Stimulated activated CD4-positive, alpha-beta T cell treated with anti-CD3 and anti-CD28 coated beads, Interleukin-1b, Interleukin-23, amount 100 ng/mL, for 48 hours (primary cell): ENCODE measurements around the gene GRIK1.
A peak's percentile ranks its signal among the peaks of the same experiment; 100 is the strongest.

Experiments used
- DNase-seq: peaks from one replicate; pipeline ENCODE4 v3.0.0-alpha.2; 2020

GRIK1 gene

DNA sequence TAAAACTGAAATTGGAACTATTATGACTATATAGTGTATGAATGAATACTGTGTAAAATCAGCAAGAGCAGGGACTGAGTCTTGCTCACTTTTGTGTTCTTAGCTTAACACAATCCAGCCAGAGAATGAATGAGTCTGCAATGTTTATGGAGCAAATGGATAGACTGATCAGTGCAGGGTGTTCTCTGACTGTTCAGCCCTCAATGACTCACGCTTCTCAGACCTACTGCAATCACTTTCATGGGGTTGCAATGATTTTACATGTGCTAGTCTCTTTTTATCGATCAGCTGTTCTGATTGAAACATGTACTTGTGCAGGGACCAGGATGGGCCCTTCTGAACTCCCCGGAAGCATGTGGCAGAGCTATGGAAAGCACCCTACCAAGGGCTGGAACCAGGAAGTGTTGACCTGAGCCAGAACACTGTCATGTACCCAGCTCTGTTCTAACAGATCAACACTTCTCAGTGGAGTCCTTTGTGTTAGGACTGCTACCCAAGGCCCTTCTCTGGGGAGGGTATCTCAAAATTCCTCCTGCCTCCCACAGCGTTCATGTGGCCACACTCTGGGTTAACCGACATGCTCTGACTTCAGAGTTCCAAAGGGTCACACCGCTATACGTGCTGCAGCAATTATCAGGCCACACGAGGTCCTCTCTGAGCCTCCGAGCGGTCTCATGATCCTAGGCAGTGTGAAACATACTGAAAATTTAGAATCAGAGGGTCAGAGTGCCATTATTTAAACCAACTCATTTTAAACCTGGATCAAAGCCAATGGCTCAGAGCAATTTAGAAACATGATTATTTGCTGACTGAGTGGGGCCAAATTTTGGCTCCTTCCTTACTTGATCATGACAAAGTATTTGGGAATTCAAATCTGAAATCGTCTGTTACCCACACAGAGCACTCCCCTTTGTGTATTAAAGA, 35.2 kb downstream of the GRIK1 start:
- no peak for DNase-seq

DNA sequence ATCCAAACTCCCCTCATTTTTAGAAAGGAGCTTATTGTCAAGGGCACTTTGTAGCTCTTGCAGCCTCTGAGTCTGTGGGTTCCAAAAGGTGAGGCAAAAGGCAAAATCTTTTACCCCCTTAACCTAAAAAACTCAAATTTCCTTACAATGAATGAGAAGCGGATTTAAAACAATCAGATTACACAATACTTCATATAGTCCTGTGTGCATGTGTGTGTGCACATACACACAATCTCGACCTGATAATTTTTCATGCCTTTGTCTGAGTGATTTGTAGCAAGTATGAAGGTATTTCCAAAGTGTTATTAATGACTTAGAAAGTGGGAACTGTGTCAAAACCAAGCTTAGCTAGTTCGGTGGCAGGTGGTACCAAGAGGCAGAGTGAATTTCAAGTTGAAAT, 42.9 kb downstream of the GRIK1 start:
- no peak for DNase-seq

DNA sequence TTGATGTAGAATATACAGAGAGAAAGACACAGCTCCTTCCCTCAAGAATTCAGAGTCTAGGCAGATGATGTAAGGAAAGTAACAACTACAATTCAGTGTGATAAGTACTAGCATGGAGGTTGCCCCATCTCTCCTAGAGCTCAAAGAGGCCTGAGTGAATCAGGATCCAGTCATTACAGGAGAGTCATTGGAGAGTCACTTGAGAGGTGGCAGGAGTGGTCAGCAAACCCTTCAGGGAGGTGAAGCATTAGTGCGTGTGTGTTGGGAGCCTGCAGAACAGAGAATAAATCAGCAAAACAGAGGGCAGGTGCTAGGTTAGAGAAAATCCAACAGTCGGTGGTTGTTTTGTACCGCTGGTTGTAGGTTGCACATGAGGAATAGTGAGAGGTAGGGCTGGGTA, 46.1 kb downstream of the GRIK1 start:
- no peak for DNase-seq

DNA sequence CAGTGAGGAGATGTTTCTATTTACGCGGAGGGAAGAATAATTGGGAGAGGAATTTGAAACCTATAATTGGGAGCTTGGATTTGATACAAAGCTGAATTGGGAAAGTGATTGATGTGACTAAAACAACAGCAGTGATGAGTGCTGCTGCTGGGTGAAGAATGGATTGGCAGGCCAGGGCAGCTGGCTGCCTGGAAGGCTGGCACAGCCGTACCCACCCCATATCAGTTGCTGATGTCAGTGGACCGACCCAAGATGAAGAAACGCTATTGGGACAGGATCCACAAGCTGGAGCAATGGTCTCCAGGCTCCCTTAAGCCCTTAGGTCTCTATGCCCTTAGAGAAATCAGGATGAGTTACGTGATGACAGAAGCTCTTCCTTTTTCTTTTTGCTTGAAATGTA, 47.4 kb downstream of the GRIK1 start:
- no peak for DNase-seq

DNA sequence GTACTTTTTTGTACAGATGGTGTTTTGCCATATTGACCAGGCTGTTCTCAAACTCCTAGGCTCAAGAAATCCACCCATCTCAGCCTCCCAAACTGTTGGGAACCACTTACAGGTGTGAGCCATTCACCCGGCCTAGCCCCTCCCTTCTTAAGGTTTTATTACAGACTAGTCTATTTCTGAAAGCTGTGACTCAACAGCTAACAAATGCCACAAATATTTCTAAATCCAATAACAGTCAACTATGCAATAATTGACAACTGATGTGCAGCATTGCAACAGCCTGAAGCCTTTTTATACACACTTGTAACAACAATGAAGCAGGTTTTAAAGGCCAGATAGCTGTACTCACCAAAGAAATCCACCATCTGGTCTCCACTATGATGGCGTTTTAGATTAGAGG, 51.4 kb downstream of the GRIK1 start:
- no peak for DNase-seq

DNA sequence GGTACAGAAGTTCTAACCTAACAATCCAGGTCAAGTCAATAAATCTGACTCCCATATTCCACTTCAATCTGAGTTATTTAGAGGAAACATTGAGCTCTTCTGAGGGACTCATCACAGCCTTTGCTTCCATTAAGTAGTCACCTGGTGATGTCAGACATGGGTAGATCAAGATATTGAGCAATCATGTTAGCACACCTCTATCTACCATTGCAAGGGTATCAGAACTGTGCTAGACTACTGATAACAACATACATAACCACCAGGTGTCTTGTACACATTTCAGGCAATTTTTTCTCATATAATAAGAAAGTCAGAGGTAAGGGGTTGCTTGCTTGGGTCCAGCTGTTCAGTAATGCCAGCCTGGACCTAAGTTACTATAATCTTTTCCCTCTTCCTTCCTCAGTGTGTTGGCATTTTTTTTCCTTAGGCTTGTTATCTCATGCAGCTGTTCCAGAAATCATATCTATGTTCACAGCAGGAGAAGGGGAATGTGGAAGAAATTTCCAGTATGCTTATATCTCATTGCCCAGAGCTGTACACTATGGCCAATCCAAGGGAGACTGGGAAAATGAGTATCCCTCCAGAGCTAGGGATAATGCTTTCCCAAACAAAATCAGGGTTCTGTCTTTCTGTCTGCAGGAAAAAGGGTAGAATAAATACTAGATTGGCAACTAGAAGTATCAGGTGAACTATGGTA, 52.3 kb downstream of the GRIK1 start:
- no peak for DNase-seq

DNA sequence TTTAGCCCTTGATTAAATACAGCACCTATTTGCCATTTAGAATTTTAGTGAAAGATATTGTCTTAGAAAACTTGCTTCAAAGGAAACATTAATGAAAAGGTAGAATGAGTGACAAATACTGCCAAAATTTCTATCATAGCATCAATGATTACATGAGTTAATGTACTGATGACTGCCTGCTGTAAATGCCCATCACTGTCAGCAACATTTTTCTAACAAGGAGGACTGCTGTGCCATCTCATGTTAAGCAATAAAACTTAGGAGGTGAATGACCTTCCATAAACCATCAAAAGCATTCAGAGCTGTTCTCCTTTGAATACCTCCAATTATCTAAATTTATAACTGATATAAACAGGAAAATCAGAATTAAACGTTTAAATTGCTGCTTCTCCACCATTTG, 54.3 kb downstream of the GRIK1 start:
- DNase-seq, result no peak

DNA sequence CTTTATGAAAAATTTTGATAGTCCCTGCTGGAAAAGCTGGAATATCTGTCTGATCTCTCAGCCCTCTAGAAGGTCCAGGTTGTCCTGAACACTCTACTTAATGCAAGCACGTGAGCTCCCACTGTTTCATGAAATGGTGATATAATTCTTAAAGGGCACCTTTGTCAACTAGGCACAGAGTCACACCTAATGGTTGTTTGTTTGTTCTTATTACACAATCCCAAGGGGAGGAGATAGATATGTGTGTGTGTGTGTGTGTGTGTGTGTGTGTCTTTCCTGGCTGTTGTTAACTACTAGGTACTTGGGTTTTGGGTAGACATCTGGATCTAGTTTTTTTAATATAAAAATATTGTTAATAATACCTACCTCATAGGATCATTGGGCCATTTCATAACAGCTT, 63.9 kb downstream of the GRIK1 start:
- no peak for DNase-seq

DNA sequence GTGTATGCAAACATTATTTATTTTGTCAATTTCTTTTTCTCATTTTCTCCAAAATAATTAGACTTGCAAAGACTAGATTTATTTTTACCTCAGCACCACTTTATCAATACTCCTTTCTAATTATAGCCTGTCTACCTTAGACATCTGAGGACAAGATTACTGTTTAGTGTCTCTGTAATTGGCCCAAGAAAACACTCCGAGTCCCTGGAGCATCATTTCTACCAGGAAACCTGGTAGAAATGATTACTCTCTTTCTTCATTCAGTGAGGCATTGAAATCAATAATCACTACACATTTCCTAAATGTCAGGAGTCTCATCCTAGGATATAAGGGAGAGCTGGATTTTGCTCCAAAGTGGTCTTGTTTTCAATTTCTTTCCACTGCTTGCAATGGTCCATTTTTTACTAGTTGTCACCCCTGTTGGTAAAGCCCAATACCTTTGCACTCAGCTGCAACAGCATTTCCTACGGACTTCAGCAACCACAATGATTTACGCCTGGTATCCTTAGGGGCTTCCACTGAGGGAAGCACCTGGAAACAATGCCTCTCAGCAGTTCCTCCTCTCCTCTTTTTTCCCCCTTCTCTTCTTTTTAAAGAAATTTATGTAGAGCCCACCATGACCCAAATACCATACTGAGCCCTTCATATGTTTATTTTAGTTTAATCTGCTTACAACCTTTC, 64.6 kb downstream of the GRIK1 start:
- no peak for DNase-seq

DNA sequence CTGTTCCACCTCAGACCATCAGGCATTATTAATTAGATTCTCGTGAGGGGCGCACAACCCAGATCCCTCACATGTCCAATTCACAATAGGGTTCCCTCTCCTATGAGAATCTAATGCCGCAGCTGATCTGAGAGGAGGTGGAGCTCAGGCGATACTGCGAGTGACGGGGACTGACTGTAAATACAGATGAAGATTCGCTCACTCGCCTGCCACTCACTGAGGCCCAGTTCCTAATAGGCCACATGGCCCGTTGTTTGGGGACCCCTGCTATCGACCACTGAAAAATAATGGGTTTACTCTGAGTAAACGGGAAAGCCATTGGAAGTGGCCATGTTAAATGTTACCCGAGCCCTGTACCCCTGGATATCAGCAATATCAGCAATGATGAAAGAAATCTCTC, 65.9 kb downstream of the GRIK1 start:
- DNase-seq, result no peak

DNA sequence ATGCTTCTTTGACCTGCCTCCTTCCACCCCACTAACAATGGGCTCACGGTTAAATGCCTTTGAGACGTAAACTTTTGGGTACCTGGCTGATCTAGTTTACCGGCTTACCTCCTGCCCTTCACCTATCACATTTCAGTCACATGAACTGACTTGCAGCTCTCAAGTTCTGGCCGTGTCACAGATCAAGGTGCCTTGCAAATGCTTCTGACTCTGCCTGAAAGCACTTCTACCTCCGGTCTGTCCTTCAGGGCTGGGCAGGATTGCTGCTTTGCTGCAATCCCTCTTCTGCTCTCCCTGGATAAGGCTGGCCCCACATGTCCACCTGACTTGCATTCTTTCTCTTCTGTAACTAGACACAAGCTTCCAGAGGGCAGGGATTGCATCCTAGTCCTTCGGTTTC, 69.0 kb downstream of the GRIK1 start:
- DNase-seq, result no peak

DNA sequence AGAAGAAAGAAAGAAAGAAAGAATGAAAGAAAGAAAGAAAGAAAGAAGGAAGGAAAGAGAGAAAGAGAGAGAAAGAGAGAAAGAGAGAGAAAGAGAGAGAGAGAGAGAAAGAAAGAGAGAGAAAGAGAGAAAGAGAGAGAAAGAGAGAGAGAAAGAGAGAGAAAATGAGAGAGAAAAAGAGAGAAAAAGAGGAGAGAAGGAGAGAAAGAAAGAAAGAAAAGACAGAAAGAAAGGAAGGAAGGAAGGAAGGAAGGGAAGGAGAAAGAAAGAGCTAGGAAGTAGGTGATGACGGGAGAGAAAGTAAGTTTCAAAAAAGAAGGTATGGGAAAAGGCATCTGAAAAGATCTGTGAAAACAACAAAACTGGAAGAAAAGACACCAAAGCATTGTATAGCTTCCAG, 72.0 kb downstream of the GRIK1 start:
- no peak for DNase-seq

DNA sequence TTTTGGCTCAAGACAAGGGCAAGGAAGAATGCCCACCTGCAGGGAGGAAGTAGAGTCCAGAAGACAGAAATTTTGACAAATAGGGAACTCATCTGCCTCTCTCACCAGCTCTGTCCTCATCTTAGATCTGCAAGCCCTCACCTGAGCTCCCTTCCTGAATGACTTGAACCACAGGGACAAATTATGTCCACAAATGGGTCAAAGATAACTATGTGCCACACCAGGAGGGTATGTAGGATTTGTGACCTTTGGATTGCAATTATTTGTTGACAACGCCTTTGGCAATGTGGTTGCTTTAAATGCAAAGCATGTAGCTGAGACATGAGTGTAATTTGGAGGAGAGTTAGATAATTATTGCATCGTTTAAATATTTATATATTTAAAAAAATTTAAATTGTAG, 79.5 kb downstream of the GRIK1 start:
- DNase-seq, result no peak

DNA sequence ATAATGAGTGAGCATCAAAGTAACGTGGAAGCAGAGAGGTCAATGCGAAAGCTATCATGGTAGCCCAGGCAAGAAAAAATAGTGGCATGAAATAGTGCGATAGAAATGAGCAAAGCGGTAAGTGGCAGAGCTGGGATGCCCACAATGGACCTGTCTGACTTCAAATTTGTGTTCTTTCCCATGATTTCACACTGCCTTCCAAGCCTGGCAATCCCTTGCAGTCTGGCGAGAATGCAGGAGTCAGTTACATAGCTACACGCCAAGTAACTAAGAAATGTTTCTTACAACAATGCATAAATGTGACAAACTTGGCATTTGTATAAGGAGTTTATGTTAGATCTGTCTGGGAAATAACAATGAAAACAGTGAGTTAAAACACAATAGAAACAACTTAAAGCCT, 82.6 kb downstream of the GRIK1 start:
- no peak for DNase-seq

DNA sequence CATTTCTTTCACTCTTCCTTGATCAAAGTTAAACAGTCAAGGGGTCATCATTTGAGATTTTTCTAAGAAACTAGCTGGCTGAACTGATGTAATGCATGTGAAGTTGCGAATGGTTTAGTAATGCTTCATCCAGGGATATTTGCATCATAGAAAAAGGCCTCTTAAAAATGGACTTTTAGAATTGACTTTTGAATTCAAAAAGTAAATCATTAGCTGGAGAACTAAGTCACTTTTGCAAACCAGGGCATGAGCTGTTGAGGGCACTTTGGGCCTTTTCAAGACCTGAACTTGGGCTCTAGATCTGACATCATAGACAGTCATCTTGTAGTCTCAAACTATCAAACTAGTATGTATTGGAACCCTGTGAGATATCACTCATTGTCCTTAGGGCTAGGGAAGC, 85.0 kb downstream of the GRIK1 start:
- DNase-seq, result no peak

DNA sequence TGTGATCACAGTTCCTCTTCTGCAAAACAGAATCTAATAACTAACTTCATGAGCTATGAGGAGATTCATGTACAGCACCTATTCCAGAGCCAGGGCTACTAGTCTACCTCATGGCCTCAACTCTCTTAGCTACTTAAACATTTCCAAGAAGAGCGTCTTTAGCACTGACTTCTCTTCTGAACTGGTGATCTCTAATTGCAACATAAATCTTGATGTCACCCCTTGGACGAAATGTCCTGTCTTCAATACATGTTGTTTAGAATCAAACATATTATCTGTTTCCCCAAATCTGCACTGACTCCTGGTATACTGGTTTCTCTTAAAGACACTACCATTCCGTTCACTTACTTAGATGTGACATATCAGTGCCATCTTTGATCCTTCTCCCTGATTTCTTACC, 88.2 kb downstream of the GRIK1 start:
- DNase-seq, result no peak

DNA sequence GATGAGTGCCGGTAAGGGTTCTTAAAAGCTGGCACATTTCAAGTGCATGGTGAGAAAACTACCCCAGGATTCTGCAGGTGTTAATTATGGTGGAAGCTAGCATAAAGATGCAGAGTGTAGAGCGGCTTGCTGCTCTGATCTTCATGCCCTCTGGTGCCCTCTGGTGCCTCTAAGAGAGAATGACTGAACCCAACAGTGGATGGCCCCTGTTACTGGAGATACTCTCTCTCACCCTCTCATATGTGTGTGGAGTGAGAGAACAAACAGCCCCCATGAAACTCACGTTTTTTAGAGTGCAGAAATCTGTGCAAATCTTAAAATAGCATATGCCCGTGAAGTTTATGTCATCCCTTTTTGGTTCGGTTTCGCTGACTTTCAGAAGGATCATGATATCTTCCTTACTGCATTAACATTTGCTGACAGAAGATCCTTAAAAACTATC, 90.0 kb downstream of the GRIK1 start:
- DNase-seq, result peak; percentile 35

DNA sequence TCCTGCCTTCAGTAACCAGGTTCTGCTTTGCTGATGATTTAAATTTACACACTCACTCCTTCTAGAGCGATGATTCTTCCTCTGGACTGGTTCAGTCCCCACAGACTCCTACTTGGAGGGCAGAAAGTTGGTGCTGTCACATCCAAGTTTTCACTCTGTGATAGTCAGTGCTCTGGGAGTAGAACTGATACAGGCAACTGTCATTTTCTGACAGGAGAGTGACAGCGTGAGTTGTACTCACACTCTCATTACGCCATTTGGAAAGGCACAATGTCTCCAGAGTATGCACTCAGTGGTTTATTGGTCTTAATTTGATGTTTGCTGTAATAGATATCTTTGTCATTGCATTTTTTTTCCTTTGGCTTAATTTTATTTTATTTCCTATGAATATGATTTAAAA, 96.0 kb downstream of the GRIK1 start:
- DNase-seq, result no peak

DNA sequence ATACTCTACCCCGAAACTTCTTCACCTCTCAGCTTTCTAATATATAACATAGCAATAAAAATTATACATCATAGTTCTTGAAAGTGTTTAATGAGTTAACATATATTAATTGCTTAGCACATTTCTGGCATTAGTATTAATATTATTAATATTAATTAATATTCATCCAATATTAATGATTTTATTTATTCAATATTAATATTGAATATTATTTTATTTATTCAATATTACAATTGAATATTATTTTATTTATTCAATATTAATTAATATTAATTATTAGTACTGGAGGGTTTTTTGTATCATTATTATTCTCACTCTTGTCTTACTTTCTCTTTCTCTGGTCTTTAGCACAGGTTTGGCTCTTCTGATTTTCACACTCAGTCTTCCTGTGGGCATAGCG, 105.2 kb downstream of the GRIK1 start:
- DNase-seq, result no peak

DNA sequence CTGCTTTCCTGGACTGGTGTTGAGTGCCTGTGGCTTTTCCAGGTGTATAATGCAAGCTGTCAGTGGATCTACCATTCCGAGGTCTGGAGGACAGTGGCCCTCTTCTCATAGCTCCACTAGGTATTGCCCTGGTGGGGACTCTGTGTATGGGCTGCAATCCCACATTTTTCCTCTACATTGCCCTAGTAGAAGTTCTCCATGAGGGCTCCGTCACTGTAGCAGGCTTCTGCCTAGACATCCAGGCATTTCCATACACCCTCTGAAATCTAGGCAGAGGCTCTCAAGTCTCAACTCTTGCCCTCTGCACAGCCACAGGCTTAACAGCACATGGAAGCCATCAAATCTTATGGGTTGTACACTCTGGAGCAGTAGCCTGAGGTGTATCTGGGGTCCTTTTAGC, 107.6 kb downstream of the GRIK1 start:
- DNase-seq, result no peak

DNA sequence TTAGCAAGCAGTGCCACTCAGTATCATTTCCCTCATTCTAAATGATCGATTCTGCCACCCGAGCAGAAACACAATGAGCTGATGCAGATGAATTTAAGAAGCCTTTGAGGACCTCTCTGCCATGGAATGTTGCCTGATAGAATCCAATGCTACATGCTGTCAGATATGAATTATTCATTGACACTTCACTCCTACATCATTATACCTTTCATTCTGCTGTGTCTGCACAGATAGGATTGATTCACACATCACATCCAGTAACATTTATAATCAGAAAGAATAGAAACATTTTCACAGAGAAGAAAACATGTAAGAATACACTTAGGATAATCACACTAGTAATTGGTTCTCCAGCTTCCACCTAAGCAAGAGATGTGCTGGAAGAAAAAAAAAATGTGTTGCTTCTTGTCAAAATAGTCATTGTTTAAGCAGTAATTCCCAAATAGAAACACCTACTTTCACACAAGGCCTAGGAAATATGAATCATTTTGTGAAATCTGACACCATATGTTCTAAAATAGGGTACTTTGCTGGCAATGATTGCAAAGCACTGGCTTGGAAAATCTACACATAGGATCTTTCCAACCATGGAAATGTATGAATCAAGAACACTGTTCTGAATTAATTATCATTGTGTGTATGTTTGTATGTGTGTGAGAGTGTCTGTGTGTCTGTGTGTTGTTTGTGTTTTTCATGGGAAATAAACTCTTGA, 110.1 kb downstream of the GRIK1 start:
- DNase-seq, result no peak

DNA sequence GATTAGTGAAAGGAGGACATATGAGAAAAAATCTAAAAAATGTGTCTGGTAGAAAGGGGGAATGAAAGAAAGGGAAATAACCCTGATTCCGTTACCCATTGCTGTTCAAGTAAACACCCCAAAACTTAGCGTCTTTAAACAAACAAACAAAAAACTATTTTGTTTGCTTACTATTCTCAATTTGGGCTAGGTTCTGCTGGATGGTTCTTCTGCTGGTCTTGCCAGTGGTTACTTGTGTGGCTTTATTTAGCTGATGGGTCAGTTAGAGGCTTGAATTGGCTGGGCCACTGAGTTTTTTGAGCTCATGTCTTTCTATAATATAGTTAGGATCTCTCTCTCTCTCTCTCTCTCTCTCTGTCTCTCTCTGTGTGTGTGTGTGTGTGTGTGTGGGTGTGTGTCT, 112.1 kb downstream of the GRIK1 start:
- DNase-seq, result no peak

DNA sequence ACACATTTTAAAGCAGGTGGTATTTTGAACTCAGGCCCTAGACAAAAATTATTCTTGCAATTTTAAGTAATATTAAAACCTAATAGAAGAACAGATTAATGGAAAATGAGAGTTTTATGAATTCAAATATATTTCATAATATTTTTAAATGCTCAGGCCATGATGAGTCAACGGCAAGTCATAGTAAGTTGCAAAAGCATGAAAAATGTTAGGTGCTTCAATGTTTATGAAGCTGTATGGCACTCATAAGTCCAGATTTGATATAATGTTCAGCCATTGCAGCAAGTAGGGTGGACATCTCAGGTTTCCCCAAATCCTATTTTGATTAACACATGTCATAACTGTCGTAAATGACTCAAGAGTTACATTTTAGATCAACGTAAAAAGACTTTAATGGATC, 112.6 kb downstream of the GRIK1 start:
- no peak for DNase-seq
